ENCODE data around the gene NAXD.

NAXD gene

GRCh38 chr13:110676595-110677587 is 61.5 kb downstream of the NAXD start:
- no peak overlapping the region for H3K4me3 ChIP-seq (replicated peaks; ENCODE audit: low read depth, low read length)
- no peak for DNase-seq (ENCODE audit: extremely low read depth, low read depth)
- TF ChIP-seq, protein P1, sequence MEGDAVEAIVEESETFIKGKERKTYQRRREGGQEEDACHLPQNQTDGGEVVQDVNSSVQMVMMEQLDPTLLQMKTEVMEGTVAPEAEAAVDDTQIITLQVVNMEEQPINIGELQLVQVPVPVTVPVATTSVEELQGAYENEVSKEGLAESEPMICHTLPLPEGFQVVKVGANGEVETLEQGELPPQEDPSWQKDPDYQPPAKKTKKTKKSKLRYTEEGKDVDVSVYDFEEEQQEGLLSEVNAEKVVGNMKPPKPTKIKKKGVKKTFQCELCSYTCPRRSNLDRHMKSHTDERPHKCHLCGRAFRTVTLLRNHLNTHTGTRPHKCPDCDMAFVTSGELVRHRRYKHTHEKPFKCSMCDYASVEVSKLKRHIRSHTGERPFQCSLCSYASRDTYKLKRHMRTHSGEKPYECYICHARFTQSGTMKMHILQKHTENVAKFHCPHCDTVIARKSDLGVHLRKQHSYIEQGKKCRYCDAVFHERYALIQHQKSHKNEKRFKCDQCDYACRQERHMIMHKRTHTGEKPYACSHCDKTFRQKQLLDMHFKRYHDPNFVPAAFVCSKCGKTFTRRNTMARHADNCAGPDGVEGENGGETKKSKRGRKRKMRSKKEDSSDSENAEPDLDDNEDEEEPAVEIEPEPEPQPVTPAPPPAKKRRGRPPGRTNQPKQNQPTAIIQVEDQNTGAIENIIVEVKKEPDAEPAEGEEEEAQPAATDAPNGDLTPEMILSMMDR (IDR thresholded peaks at IDR 0.05; ENCODE audit: low read depth, low read length, missing control alignments), result no peak

DNA sequence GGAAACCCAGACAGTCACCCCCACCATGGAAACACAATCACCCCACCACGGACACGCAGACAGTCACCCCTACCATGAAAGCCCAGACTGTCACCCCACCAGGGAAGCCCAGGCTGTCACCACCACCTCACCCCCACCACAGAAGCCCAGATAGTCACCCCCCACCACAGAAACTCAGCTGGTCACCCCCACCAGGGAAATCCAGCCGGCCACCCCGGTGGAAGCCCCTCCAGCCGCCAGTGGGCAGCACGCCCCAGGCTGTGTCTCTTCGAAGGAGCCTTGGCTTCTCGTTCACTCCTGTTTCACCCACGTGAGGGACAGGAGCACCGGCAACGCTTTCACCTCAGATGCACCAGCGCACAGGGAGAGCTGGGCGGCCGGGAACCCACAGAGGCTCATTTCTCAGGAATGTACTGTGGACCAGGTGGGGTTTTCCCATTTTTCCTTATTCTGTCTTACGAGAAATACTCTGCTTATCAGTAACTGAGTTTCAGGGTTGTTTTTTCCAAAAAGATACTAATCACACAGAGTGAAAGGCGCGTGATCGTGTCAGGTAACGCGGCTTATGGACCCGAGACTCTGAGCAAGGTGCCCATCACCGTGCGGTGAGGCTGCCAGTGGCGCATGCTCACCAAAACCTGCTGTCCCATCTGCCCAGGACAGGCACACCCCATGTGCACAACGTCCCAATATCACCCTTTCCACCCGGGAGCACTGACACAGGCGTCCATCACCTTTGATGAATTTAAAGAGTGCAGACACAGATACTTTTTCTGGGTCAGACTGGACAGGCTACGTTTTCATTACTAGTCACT is 62.6 kb downstream of the NAXD start:
- TF ChIP-seq, protein P1 (IDR thresholded peaks at IDR 0.05; ENCODE audit: low read depth, low read length, missing control alignments), result no peak
- H3K4me3 ChIP-seq (replicated peaks; ENCODE audit: low read depth, low read length), result no peak overlapping the region
- no peak for DNase-seq (ENCODE audit: extremely low read depth, low read depth)

DNA sequence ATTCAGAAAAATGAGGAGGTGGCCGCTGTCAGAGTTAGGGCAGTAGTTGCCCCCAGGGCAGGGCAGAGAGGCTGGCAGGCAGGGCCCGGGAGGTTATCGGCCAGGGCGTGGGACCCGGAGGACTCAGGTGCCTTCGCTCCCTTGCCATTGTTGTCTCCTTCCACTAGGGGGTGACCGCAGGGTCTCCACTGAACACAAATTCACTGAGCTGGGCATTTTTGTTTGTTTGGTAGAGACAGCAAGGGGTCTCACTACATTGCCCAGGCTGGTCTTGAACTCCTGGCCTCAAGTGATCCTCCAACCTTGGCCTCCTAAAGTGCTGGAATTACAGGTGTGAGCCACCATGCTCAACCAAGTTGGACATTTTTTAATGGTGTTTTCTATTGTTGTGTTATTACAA is 65.5 kb downstream of the NAXD start:
- no peak for DNase-seq (ENCODE audit: extremely low read depth, low read depth)

GRCh38 chr13:110681868-110682550 is 66.7 kb downstream of the NAXD start:
- no peak overlapping the region for H3K4me3 ChIP-seq (replicated peaks; ENCODE audit: low read depth, low read length)
- TF ChIP-seq, protein P1 (IDR thresholded peaks at IDR 0.05; ENCODE audit: low read depth, low read length, missing control alignments), result no peak
- DNase-seq (ENCODE audit: extremely low read depth, low read depth), result no peak

More for the DNA sequence above, 65.5 kb downstream of the NAXD start:
- TF ChIP-seq, protein P1 (IDR thresholded peaks at IDR 0.05; ENCODE audit: low read depth, low read length, missing control alignments), result peak; percentile 42
- no peak overlapping the region for H3K4me3 ChIP-seq (replicated peaks; ENCODE audit: low read depth, low read length)

DNA sequence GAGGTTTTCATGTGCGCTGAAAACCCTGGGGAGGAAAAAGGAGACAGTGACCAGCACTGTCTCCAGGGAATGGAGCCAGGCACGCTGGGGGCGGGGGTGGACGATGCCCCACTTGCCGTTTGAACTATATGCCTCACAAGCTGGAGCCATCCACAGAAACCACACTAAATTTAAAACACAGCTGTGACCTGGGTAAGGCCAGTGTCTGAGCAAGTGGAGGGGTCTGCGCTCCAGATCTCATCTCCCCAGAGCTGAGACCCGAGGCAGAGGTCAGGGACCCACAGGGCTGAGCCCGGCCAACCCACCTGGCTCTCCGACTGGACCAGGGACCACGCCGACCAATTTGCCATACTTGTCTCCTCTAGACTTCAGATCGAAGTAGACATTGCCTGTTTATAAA is 67.4 kb downstream of the NAXD start:
- H3K4me3 ChIP-seq (replicated peaks; ENCODE audit: low read depth, low read length), result no peak overlapping the region
- no peak for DNase-seq (ENCODE audit: extremely low read depth, low read depth)
- TF ChIP-seq, protein P1 (IDR thresholded peaks at IDR 0.05; ENCODE audit: low read depth, low read length, missing control alignments), result no peak

- no peak overlapping the region for H3K4me3 ChIP-seq (replicated peaks; ENCODE audit: low read depth, low read length)
- TF ChIP-seq, protein P1 (IDR thresholded peaks at IDR 0.05; ENCODE audit: low read depth, low read length, missing control alignments), result peak; percentile 36
- DNase-seq (ENCODE audit: extremely low read depth, low read depth), result no peak
Measured at GRCh38 chr13:110683203-110683883, 68.0 kb downstream of the NAXD start.

Measured in HFF-Myc (cell line).